NCI-H2171 treated with DMSO at 0.1 percent for 48 hours (cell line): ENCODE data around the gene CDK1.
A peak's percentile ranks its signal among the peaks of the same experiment; 100 is the strongest.

Experiments used
- DNase-seq: peaks from one replicate; lab custom pipeline; 2025; lab: John Stamatoyannopoulos, UW

CDK1 gene

DNA sequence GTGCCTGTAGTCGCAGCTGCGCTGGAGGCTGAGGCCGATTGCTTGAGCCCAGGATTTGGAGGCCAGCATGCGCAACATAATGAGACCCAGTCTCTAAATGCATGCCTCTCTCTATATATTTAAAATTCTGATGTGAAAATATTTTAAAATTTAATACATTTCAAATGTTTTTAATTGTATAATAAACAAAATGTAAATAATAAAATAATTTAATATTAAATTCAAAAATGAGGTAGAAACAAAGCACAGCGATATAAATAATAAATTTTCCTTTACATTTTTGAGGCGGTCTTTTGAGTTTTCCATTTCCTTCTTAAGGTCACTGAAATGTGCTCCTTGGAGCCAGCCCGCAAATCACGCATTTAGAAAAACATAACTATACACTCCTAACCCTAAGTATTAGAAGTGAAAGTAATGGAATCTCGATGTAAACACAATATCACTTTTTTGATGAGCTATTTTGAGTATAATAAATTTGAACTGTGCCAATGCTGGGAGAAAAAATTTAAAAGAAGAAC is 523 bp upstream of the CDK1 start:
- no peak for DNase-seq

- peak; percentile 2 for DNase-seq
These were observed 906 bp downstream of the CDK1 start for GRCh38 chr10:60778971-60779796.

DNA sequence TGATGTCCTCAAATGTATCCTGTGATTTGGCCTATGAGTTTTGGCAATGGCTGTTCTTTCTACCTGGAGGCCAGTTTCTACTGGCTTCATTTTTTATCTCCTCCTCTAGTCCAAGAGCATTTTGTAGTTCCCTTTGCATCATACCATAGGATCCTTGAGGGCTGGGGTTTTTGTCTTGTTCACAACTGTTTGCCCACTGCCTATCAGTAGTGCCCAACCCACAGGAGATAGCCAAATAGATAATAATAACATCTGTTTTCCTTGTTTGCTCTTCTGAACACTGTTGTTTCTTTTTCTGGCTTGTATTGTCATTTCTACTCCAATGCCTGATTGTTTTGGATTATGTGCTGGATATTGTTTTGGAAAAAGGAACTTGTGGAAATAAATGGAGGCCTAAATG is 3.4 kb downstream of the CDK1 start:
- DNase-seq = no peak

GRCh38 chr10:60784641-60785040 is 6.4 kb downstream of the CDK1 start:
- DNase-seq = no peak

DNA sequence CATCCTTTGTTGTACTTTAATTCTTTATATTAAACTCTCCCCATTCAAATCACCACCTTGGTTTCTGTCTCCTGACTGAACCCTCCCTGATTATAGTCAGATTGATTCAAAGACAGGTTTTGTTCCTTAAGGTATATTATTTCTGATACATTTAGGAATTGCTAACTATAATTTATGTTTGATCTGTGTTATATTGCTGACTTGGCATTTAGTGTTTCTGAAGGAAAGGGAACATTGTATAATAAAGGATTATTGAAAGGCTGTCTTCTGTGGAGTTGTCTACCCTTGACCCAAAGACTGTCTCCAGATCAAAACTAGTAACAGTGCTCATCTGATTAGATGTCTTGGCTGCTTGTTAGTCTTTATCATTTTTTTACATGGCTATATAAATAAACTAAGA is 10.3 kb downstream of the CDK1 start:
- no peak for DNase-seq

- DNase-seq = no peak
These were observed 11.1 kb downstream of the CDK1 start for GRCh38 chr10:60789340-60789739.

- no peak for DNase-seq
These were observed 16.7 kb downstream of the CDK1 start for GRCh38 chr10:60794953-60795352.

GRCh38 chr10:60795465-60796202 is 17.4 kb downstream of the CDK1 start:
- no peak for DNase-seq

DNA sequence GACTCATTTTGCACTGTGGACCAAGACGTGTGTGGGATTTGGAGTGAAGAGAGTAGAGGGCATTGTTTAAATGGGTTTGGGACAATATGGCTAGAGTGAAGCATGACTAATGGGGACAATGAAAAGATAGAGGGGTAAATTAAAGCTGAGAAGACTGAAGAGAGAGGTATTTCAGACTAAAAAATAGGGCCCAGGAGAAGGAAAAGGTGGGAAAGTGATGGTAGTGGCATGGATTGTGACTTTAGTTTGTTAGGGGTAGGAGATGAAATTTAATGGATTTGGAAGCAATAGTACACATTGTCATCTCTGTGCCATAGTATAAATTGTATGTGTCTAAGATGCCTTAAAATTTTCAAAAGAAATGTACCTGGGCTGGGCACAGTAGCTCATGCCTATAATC is 18.2 kb downstream of the CDK1 start:
- DNase-seq = no peak

DNA sequence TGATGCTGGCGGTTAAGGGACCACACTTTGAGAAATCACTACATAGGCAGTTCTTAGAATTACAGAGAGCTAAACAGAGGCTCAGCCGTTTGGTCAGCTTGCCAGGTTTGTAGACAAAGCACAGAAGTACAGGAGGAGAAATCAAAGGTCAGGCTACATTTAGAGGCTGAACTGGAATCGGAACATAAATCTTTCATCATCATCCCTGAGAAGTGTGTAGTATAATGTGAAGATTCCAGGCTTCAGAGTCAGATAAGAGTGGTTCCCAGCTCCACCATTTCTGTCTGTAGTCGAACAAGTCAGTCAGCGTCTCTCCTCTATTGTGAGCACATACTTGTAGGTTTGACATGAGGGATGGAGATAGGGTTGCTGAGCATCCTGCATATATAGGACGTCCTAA is 18.9 kb downstream of the CDK1 start:
- DNase-seq = no peak

DNA sequence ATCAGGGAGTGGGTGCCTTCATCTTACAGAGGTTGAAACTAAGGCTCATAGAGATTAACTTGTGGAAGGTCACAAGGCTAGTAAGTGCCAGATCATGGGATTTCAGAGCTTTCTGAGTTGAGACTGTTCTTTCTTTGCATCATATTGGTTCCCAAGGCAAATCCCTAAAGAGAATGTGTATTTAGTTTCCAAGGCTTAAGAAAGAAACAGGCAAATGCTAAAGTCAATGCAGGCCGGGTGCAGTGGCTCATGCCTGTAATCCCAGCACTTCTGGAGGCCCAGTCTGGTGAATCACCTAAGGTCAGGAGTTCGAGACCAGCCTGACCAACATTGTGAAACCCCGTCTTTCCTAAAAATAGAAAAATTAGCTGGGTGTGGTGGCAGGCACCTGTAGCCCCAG is 19.8 kb downstream of the CDK1 start:
- DNase-seq = no peak

DNA sequence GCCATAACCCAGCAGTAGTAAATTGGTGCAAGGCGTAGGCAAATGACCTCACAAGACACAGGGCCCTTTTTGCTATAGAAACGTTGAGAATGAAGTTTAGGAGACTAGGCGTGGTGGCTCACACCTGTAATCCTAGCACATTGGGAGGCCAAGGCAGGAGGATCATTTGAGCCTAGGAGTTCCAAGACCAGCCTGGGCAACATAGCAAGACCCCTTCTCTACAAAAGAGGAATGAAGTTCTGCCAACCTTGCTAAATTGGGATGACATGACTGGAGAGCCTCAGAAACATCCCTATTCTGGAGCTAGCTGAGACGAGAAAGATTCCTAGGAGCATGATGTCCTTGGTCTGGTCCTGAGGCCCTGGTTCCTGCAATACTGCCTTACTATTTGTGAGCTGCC is 20.6 kb downstream of the CDK1 start:
- DNase-seq = no peak

DNA sequence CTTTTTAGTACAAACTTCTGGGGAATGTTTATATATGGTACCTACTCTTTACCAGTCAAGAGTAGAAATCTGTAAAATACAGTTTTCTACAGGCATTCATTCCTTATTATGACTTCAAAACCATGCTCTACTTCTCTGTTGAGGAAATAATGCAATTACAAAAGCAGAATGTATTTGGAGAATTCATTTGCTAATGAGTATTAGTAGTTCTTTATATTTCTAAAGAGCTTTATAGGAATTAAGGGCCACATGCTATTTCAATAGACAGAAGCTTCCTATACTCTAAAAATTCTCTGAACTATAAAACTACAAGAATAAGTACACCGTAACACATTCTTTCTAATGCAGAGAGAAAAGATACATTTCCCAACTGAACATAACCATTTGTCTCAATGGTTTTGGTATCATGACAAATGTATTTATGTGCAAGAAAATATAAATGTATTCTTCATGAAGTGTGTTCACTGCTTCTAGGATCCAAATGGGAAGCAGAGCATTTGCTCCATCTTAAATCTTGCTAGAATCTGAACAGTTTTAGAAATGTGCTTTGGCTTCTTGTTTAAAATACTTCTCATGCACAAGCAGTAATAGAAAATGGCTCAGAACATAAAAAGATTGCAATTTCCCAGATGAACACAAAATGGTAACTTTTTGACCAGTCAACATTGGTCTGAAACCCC is 21.8 kb downstream of the CDK1 start:
- DNase-seq = no peak

DNA sequence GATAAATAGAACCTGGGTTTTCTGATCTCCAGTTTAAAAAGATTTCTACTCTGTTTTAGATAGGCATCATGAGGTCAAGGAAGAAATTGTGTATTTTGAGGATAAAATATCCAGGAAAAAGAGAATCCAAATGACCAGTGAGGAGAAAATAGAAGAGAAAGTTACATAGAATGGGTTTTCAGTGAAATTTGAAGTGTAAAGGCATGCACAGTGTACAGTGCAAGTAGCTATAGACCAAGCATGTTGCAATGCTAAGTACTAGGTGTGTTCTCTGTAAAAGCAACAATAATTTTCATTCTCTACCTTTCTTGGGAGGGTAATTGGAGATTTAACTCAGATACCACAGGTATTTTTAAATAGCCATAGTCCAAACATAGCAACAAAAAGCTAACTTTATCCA is 22.6 kb downstream of the CDK1 start:
- DNase-seq = no peak

GRCh38 chr10:60801522-60801921 is 23.2 kb downstream of the CDK1 start:
- no peak for DNase-seq

- DNase-seq = no peak
These were observed 25.2 kb downstream of the CDK1 start for GRCh38 chr10:60803433-60803832.

DNA sequence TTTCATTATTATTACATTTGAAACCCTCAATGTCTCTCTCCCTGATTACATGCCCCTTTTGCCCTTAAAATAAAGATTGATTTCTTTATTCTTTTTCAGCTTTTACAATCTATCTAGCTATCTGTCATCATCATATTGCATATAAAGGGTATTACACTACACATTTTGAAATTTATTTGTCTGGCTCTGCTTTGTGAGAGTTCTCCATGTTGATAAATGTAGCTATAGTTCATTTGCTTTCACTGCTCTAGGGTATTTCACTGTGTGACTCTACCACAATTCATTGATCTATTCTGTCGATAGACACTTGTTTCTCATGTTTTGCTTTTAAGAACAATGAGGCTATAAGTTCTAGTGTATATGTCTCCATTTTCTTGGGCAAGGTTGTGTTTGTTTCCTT is 25.6 kb downstream of the CDK1 start:
- DNase-seq = no peak

- DNase-seq = no peak
These were observed 28.6 kb downstream of the CDK1 start for GRCh38 chr10:60806921-60807320.

- DNase-seq = no peak
These were observed 29.2 kb downstream of the CDK1 start for GRCh38 chr10:60807499-60807898.

DNA sequence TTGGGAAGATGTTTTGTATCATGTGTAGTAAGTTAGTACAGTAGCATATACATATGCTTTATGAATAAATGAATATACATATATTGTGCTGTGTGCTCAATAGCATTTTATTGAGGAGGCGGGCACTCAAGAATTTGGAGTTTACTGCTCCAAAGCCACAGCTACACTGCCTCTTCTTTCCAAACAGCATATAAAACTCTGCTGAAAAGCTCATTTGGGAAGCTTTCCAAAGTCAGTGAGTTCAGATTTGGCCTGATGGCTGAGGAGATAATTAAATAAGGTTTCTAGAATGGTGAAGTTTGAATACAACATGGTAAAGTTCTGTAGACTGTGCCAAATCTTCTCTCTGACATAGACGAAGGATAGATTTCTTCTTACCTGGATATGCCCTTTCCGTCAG is 29.8 kb downstream of the CDK1 start:
- DNase-seq = no peak

GRCh38 chr10:60809157-60809556 is 30.9 kb downstream of the CDK1 start:
- DNase-seq = no peak

- DNase-seq = no peak
These were observed 32.3 kb downstream of the CDK1 start for GRCh38 chr10:60810437-60811182.
